CD14-positive monocyte (primary cell): ENCODE data around the gene MACF1. TPM values are rescaled to one million over a fixed set of nuclear protein-coding genes. Genes with fewer than 3 reads are reported as not detected.

Experiments used
- DNase-seq, 3 donors: peaks; one replicate each; pipeline ENCODE4 v3.0.0-alpha.2; 2011 to 2022
- H2AFZ ChIP-seq: 2 replicates; pipeline ENCODE4 v1.6.0; 2012; ENCODE audit warnings: mild to moderate bottlenecking, low read depth, low read length, inconsistent platforms; ENCODE audit not compliant: insufficient read depth, poor library complexity, severe bottlenecking
- H3K27ac ChIP-seq, 2 donors: 1 replicate in 1 of 2; 2 replicates in 1 of 2; pipeline ENCODE4 v1.5.1; 2012 to 2013; ENCODE audit warnings: low read length in 2 of 2, control low read depth in 1 of 2, inconsistent platforms in 1 of 2, low read depth in 1 of 2, mild to moderate bottlenecking in 1 of 2
- H3K27me3 ChIP-seq, 2 donors: one replicate each; pipeline versions ENCODE4 v1.6.0 to v1.6.1; 2011 to 2013; ENCODE audit warnings: low read length in 2 of 2; ENCODE audit not compliant: control insufficient read depth in 2 of 2, insufficient read depth in 2 of 2
- H3K36me3 ChIP-seq, 2 donors: replicated peaks in 1 of 2; 1 replicate in 1 of 2; 2 replicates in 1 of 2; pipeline versions ENCODE4 v1.5.1 to v1.6.1; 2012 to 2013; ENCODE audit warnings: low read length in 2 of 2, control low read depth in 1 of 2, inconsistent platforms in 1 of 2, mild to moderate bottlenecking in 1 of 2; ENCODE audit not compliant: insufficient read depth in 2 of 2, control insufficient read depth in 1 of 2
- H3K4me1 ChIP-seq, 2 donors: 1 replicate in 1 of 2; 2 replicates in 1 of 2; pipeline versions ENCODE4 v1.5.1 to v1.6.1; 2012 to 2013; ENCODE audit warnings: low read length in 2 of 2, control low read depth in 1 of 2, inconsistent platforms in 1 of 2, mild to moderate bottlenecking in 1 of 2, moderate library complexity in 1 of 2; ENCODE audit not compliant: insufficient read depth in 2 of 2, control insufficient read depth in 1 of 2
- H3K4me2 ChIP-seq: replicated peaks from 2 replicates; pipeline ENCODE3; 2012; ENCODE audit warnings: low read length, moderate library complexity, mild to moderate bottlenecking; ENCODE audit not compliant: poor library complexity, severe bottlenecking; ENCODE audit errors: extremely low read depth
- H3K4me3 ChIP-seq, 3 experiments: fragments of 200-600 bp in 1 of 3; sonication (generic) in 1 of 3; replicated peaks in 1 of 3; 1 replicate in 2 of 3; 2 replicates in 1 of 3; pipeline ENCODE4 v1.5.1; 2011 to 2013; ENCODE audit warnings: low read length in 3 of 3, mild to moderate bottlenecking in 3 of 3, control low read depth in 2 of 3, low read depth in 2 of 3, inconsistent platforms in 1 of 3, moderate library complexity in 1 of 3
- H3K79me2 ChIP-seq: 2 replicates; pipeline ENCODE4 v1.6.0; 2012; ENCODE audit warnings: mild to moderate bottlenecking, control low read depth, inconsistent platforms, low read length, moderate library complexity; ENCODE audit not compliant: insufficient read depth
- H3K9ac ChIP-seq: 2 replicates; pipeline ENCODE4 v1.6.0; 2017; ENCODE audit warnings: low read length, mild to moderate bottlenecking; ENCODE audit not compliant: insufficient read depth, poor library complexity, severe bottlenecking
- H3K9me3 ChIP-seq, 2 donors: replicated peaks in 1 of 2; 1 replicate in 1 of 2; 2 replicates in 1 of 2; pipeline versions ENCODE4 v1.5.1 to v1.6.1; 2012 to 2013; ENCODE audit warnings: low read length in 2 of 2, control low read depth in 1 of 2; ENCODE audit not compliant: control insufficient read depth in 1 of 2, insufficient read depth in 1 of 2
- H4K20me1 ChIP-seq: 2 replicates; pipeline ENCODE4 v1.6.0; 2012; ENCODE audit warnings: mild to moderate bottlenecking, low read length, control low read depth, moderate library complexity; ENCODE audit not compliant: insufficient read depth
- H3K27ac Mint-ChIP-seq, 7 donors: one replicate each; pipeline ENCODE4 v1.8.0; 2020; ENCODE audit warnings: mild to moderate bottlenecking in 7 of 7, mixed read lengths in 7 of 7, moderate library complexity in 6 of 7, inconsistent platforms in 2 of 7
- H3K27me3 Mint-ChIP-seq, 3 donors: one replicate each; pipeline ENCODE4 v1.8.0; 2021 to 2022; ENCODE audit warnings: low read depth in 3 of 3, mild to moderate bottlenecking in 3 of 3, mixed read lengths in 3 of 3, moderate library complexity in 3 of 3, inconsistent platforms in 1 of 3
- H3K36me3 Mint-ChIP-seq, 2 donors: one replicate each; pipeline ENCODE4 v1.8.0; 2020; ENCODE audit warnings: mixed read lengths in 2 of 2, inconsistent platforms in 1 of 2, mild to moderate bottlenecking in 1 of 2
- H3K4me1 Mint-ChIP-seq: one replicate; pipeline ENCODE4 v1.8.0; 2020; ENCODE audit warnings: mild to moderate bottlenecking, mixed read lengths
- H3K4me3 Mint-ChIP-seq, 2 donors: one replicate each; pipeline ENCODE4 v1.8.0; 2020; ENCODE audit warnings: mild to moderate bottlenecking in 2 of 2, mixed read lengths in 2 of 2, moderate library complexity in 1 of 2
- H3K9me3 Mint-ChIP-seq, 7 donors: one replicate each; pipeline ENCODE4 v1.8.0; 2020 to 2022; ENCODE audit warnings: mixed read lengths in 7 of 7, mild to moderate bottlenecking in 6 of 7, moderate library complexity in 6 of 7, inconsistent platforms in 2 of 7
- intact Hi-C, 2 donors: fragments of 100-400 bp; cut with micrococcal nuclease; formaldehyde crosslinking; loops; one replicate each; pipeline versions ENCODE4 v1.15.0 to v1.15.1; 2023
- polyA plus RNA-seq, 3 donors: library from polyadenylated mRNA; depleted of rRNA in 1 of 3; unstranded in 2 of 3; stranded (reverse) in 1 of 3; fragments of 300-500 nt in 2 of 3; fragments of >200 nt in 1 of 3; fragmentation: Illumina TruSeq in 2 of 3; gene quantifications; 1 replicate in 2 of 3; 2 replicates in 1 of 3; pipeline ENCODE4 v1.2.3, GENCODE V29; 2012 to 2021
- TF ChIP-seq, protein P1 (sequence below): fragments of 200-600 bp; IDR thresholded peaks from one replicate; pipeline ENCODE4 v1.8.0; 2022; ENCODE audit warnings: antibody characterized with exemption, mild to moderate bottlenecking

MACF1 gene
- polyA plus RNA-seq, 3 donors = 3.4 to 36.8 (median 4.5) TPM

- no peak overlapping the region for H3K27ac Mint-ChIP-seq
- intact Hi-C loops = no loop called here
Observed at GRCh38 chr1:39163469-39163868, 41.0 kb upstream of the MACF1 start.

DNA sequence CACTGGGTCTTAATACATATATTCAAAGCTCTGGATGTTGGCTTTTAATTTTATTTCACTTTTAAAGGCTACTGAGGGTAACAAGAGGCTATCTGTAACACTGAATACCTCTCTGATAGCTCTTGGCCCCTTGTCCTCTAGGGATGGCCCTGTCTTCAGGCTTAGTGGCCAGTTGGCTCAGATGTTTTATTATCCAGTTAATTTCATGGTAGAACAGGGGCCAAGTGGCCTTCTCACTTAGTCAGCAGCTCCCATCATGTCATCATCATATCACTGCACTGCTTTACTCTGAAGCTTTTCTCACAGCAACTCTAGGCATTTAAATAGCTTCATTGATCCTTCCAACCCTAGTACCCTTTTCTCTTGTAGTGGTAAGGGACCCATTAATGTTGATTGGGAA lies 40.2 kb upstream of the MACF1 start:
- no peak overlapping the region for H3K9ac ChIP-seq
- no peak overlapping the region for H2AFZ ChIP-seq
- peaks cover 21% of the 10 kb centered on the region for H4K20me1 ChIP-seq
- H3K4me3 Mint-ChIP-seq = no peak overlapping the region
- no peaks in the 10 kb centered on the region for H3K36me3 Mint-ChIP-seq
- H3K27ac ChIP-seq = no peak overlapping the region
- H3K4me1 Mint-ChIP-seq = peaks cover 8% of the 10 kb centered on the region
- no peaks in the 10 kb centered on the region for H3K79me2 ChIP-seq
- H3K36me3 ChIP-seq = no peaks in the 10 kb centered on the region
- H3K9me3 ChIP-seq = no peaks in the 10 kb centered on the region
- H3K27me3 ChIP-seq = no peaks in the 10 kb centered on the region
- no peak for DNase-seq
- TF ChIP-seq, protein P1, sequence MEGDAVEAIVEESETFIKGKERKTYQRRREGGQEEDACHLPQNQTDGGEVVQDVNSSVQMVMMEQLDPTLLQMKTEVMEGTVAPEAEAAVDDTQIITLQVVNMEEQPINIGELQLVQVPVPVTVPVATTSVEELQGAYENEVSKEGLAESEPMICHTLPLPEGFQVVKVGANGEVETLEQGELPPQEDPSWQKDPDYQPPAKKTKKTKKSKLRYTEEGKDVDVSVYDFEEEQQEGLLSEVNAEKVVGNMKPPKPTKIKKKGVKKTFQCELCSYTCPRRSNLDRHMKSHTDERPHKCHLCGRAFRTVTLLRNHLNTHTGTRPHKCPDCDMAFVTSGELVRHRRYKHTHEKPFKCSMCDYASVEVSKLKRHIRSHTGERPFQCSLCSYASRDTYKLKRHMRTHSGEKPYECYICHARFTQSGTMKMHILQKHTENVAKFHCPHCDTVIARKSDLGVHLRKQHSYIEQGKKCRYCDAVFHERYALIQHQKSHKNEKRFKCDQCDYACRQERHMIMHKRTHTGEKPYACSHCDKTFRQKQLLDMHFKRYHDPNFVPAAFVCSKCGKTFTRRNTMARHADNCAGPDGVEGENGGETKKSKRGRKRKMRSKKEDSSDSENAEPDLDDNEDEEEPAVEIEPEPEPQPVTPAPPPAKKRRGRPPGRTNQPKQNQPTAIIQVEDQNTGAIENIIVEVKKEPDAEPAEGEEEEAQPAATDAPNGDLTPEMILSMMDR = no peak
- no peak overlapping the region for H3K4me3 ChIP-seq
- intact Hi-C loops = no loop called here
- no peak overlapping the region for H3K27ac Mint-ChIP-seq
- no peaks in the 10 kb centered on the region for H3K9me3 Mint-ChIP-seq
- peaks cover 0 to 3% of the 10 kb centered on the region in 2 donors for H3K4me1 ChIP-seq
- H3K4me2 ChIP-seq = no peak overlapping the region
- peaks cover 0 to 5% (median 5%) of the 10 kb centered on the region in 3 donors for H3K27me3 Mint-ChIP-seq

More at GRCh38 chr1:39163469-39163868, 41.0 kb upstream of the MACF1 start:
- no peaks in the 10 kb centered on the region for H3K36me3 Mint-ChIP-seq
- peaks cover 0 to 5% (median 5%) of the 10 kb centered on the region in 3 donors for H3K27me3 Mint-ChIP-seq
- H4K20me1 ChIP-seq = peaks cover 24% of the 10 kb centered on the region
- no peak for DNase-seq
- H3K4me1 ChIP-seq = peaks cover 0 to 3% of the 10 kb centered on the region in 2 donors
- TF ChIP-seq, protein P1 = no peak
- H3K4me1 Mint-ChIP-seq = peaks cover 8% of the 10 kb centered on the region
- no peaks in the 10 kb centered on the region for H3K9me3 Mint-ChIP-seq
- H3K4me3 ChIP-seq = no peak overlapping the region
- H3K36me3 ChIP-seq = no peaks in the 10 kb centered on the region
- H3K79me2 ChIP-seq = no peaks in the 10 kb centered on the region
- H2AFZ ChIP-seq = no peak overlapping the region
- no peaks in the 10 kb centered on the region for H3K27me3 ChIP-seq
- H3K4me2 ChIP-seq = no peak overlapping the region
- H3K9ac ChIP-seq = no peak overlapping the region
- H3K4me3 Mint-ChIP-seq = no peak overlapping the region
- H3K9me3 ChIP-seq = no peaks in the 10 kb centered on the region
- no peak overlapping the region for H3K27ac ChIP-seq
